H1 (cell line): Measurements from ENCODE around the gene PELI2. TPM values are rescaled to one million over a fixed set of nuclear protein-coding genes. Genes with fewer than 3 reads are reported as not detected.

Source experiments
- ASH2L ChIP-seq: fragments of 200-600, 300-600 bp; sonication (generic); IDR thresholded peaks from one replicate; pipeline ENCODE4 v1.7.1; 2017; ENCODE audit warnings: low read length
- ATF3 ChIP-seq: IDR thresholded peaks from 2 replicates; pipeline ENCODE4 v1.6.1; 2011; ENCODE audit warnings: low read depth, mild to moderate bottlenecking, low read length; ENCODE audit not compliant: insufficient read depth
- BCL11A ChIP-seq, 2 experiments: IDR thresholded peaks; one replicate each; pipeline ENCODE4 v1.6.1; 2011; ENCODE audit warnings: low read depth in 2 of 2, low read length in 2 of 2, mild to moderate bottlenecking in 2 of 2
- CTBP2 ChIP-seq: IDR thresholded peaks from 2 replicates; pipeline ENCODE4 v1.7.0; 2011; ENCODE audit warnings: borderline replicate concordance, mild to moderate bottlenecking, moderate library complexity, mixed read lengths, low read length; ENCODE audit not compliant: insufficient read depth, insufficient read length
- HDAC2 ChIP-seq, 2 experiments: fragments of 300-600 bp in 1 of 2; sonication (generic) in 1 of 2; IDR thresholded peaks; 2 replicates each; pipeline ENCODE4 v1.6.1; 2011 to 2012; ENCODE audit warnings: low read depth in 2 of 2, low read length in 2 of 2, mild to moderate bottlenecking in 2 of 2, moderate library complexity in 2 of 2, borderline replicate concordance in 1 of 2, inconsistent platforms in 1 of 2
- RFX5 ChIP-seq: IDR thresholded peaks from 2 replicates; pipeline ENCODE4 v1.6.1; 2011; ENCODE audit warnings: low read depth, low read length, improper control_type of control experiment, borderline replicate concordance
- RNF2 ChIP-seq: fragments of 200-900, 300-1000 bp; sonication (generic); IDR thresholded peaks from 2 replicates; pipeline ENCODE4 v1.7.1; 2016; ENCODE audit warnings: borderline replicate concordance, low read depth, mild to moderate bottlenecking, antibody characterized with exemption, low read length; ENCODE audit not compliant: poor library complexity, severe bottlenecking; ENCODE audit errors: missing control alignments
- RXRA ChIP-seq: IDR thresholded peaks from 2 replicates; pipeline ENCODE4 v1.6.1; 2011; ENCODE audit warnings: low read depth, mild to moderate bottlenecking, low read length, moderate library complexity; ENCODE audit not compliant: insufficient read depth
- SP2 ChIP-seq: IDR thresholded peaks from 2 replicates; pipeline ENCODE4 v1.6.1; 2012; ENCODE audit warnings: mild to moderate bottlenecking, low read length, inconsistent platforms
- polyA plus RNA-seq, 7 experiments: library from polyadenylated mRNA; depleted of rRNA in 3 of 7; stranded (reverse) in 5 of 7; unstranded in 2 of 7; fragments of >200 nt in 5 of 7; fragments of 200-250 nt in 2 of 7; gene quantifications; 1 replicate in 5 of 7; 2 replicates in 1 of 7; 4 replicates in 1 of 7; pipeline versions ENCODE4 v1.2.1 to v1.2.3, GENCODE V29; 2011 to 2013; ENCODE audit warnings: missing spikeins in 2 of 7, mixed read lengths in 2 of 7
- total RNA-seq: library from RNA; stranded (reverse); fragmentation: NEBNext Ultra II Directional; extraction: Animal tissue kit (Norgen Biotek cat#: 25700); gene quantifications from 2 replicates; pipeline ENCODE4 v1.2.1, GENCODE V29; 2021

Gene PELI2
- total and polyA plus RNA-seq, 2 of the 8 experiments (the other 6 are each of a cell fraction or from before 2014, with no cell fraction given) = 14.6 to 25.7 TPM

- TF ChIP-seq ASH2L (no peak), RFX5 (no peak), ATF3 (no peak), HDAC2 (IDR thresholded peaks at IDR 0.05; ENCODE audit: borderline replicate concordance in 1 of 2, low read depth in 2 of 2, low read length in 2 of 2) (no peak), BCL11A (IDR thresholded peaks at IDR 0.05; ENCODE audit: low read depth in 2 of 2, low read length in 2 of 2) (no peak), RNF2 (no peak), CTBP2 (no peak), RXRA (no peak), SP2 (no peak)
These were observed 179.2 kb downstream of the PELI2 start (continued) for GRCh38 chr14:56297449-56297848.
